Neuronal stem cell (in vitro differentiated cells): ENCODE data around the gene KCNK10.

Source experiments
- DNase-seq: peaks from one replicate; pipeline ENCODE4 v3.0.0-alpha.2; 2013; ENCODE audit warnings: low spot score
- H2AFZ ChIP-seq: one replicate; pipeline ENCODE4 v1.6.1; 2013; ENCODE audit warnings: mild to moderate bottlenecking, low read length, inconsistent platforms
- H2AK5ac ChIP-seq: 2 replicates; pipeline ENCODE4 v1.6.1; 2013; ENCODE audit warnings: low read depth, mild to moderate bottlenecking, inconsistent platforms, low read length, moderate library complexity, mixed read lengths
- H2BK120ac ChIP-seq: 2 replicates; pipeline ENCODE4 v1.6.1; 2013; ENCODE audit warnings: low read depth, mild to moderate bottlenecking, inconsistent platforms, low read length, moderate library complexity, mixed read lengths
- H2BK12ac ChIP-seq: one replicate; pipeline ENCODE4 v1.6.1; 2013; ENCODE audit warnings: low read length, inconsistent platforms
- H2BK15ac ChIP-seq: 2 replicates; pipeline ENCODE4 v1.6.1; 2013; ENCODE audit warnings: mild to moderate bottlenecking, low read length, inconsistent platforms, mixed read lengths
- H2BK5ac ChIP-seq: one replicate; pipeline ENCODE4 v1.6.1; 2013; ENCODE audit warnings: inconsistent platforms, mild to moderate bottlenecking, low read length, moderate library complexity
- H3K14ac ChIP-seq: one replicate; pipeline ENCODE4 v1.6.1; 2013; ENCODE audit warnings: low read length, inconsistent platforms
- H3K18ac ChIP-seq: 2 replicates; pipeline ENCODE4 v1.6.1; 2013; ENCODE audit warnings: low read length, inconsistent platforms
- H3K23ac ChIP-seq: 2 replicates; pipeline ENCODE4 v1.6.1; 2013; ENCODE audit warnings: low read depth, mild to moderate bottlenecking, mixed read lengths, low read length, inconsistent platforms; ENCODE audit not compliant: poor library complexity
- H3K27ac ChIP-seq: replicated peaks from 3 replicates; pipeline ENCODE4 v1.5.1; 2013; ENCODE audit warnings: low read length, inconsistent platforms
- H3K27me3 ChIP-seq, 3 experiments: 2 replicates each; pipeline ENCODE4 v1.6.1; 2013; ENCODE audit warnings: low read length in 3 of 3, mild to moderate bottlenecking in 2 of 3, inconsistent platforms in 1 of 3, low read depth in 1 of 3, mixed read lengths in 1 of 3, moderate library complexity in 1 of 3; ENCODE audit not compliant: control insufficient read depth in 3 of 3, insufficient read depth in 3 of 3
- H3K36me3 ChIP-seq, 2 donors: replicated peaks in 1 of 2; 2 replicates each; pipeline ENCODE4 v1.6.1; 2013; ENCODE audit warnings: low read length in 2 of 2; ENCODE audit not compliant: control insufficient read depth in 2 of 2, insufficient read depth in 2 of 2
- H3K4ac ChIP-seq: 2 replicates; pipeline ENCODE4 v1.6.1; 2013; ENCODE audit warnings: inconsistent platforms, mild to moderate bottlenecking, low read length, moderate library complexity
- H3K4me1 ChIP-seq, 2 donors: 1 replicate in 1 of 2; 2 replicates in 1 of 2; pipeline ENCODE4 v1.6.1; 2013; ENCODE audit warnings: low read length in 2 of 2, low read depth in 1 of 2; ENCODE audit not compliant: control insufficient read depth in 2 of 2, insufficient read depth in 1 of 2
- H3K4me2 ChIP-seq: one replicate; pipeline ENCODE4 v1.6.1; 2013; ENCODE audit warnings: mild to moderate bottlenecking, low read length, inconsistent platforms; ENCODE audit not compliant: insufficient read depth, poor library complexity, severe bottlenecking
- H3K4me3 ChIP-seq, 2 donors: 2 replicates each; pipeline ENCODE4 v1.5.1; 2013; ENCODE audit warnings: low read length in 2 of 2, mild to moderate bottlenecking in 2 of 2, inconsistent platforms in 1 of 2, moderate library complexity in 1 of 2
- H3K79me1 ChIP-seq: one replicate; pipeline ENCODE4 v1.6.1; 2013; ENCODE audit warnings: low read depth, mild to moderate bottlenecking, inconsistent platforms, low read length, moderate library complexity
- H3K9ac ChIP-seq: one replicate; pipeline ENCODE4 v1.6.1; 2013; ENCODE audit warnings: mild to moderate bottlenecking, low read depth, low read length, inconsistent platforms; ENCODE audit not compliant: poor library complexity
- H3K9me3 ChIP-seq, 2 donors: replicated peaks in 1 of 2; 2 replicates each; pipeline versions ENCODE3 to v1.6.1; 2013; ENCODE audit warnings: low read length in 2 of 2, mild to moderate bottlenecking in 2 of 2, inconsistent platforms in 1 of 2, low read depth in 1 of 2, mixed read lengths in 1 of 2, moderate library complexity in 1 of 2; ENCODE audit not compliant: control insufficient read depth in 2 of 2, insufficient read depth in 1 of 2
- H4K8ac ChIP-seq: one replicate; pipeline ENCODE4 v1.6.1; 2013; ENCODE audit warnings: low read depth, mild to moderate bottlenecking, inconsistent platforms, low read length, moderate library complexity
- H4K91ac ChIP-seq: one replicate; pipeline ENCODE4 v1.6.1; 2013; ENCODE audit warnings: low read length, low read depth, mild to moderate bottlenecking, inconsistent platforms; ENCODE audit not compliant: poor library complexity
- WGBS, 2 donors: extraction: QIAGEN DNeasy Blood & Tissue Kit; methylation state at CpG; one replicate each; pipeline ENCODE4 v1.1.7; 2013; ENCODE audit warnings: missing lambda C conversion rate in 2 of 2, mixed read lengths in 1 of 2; ENCODE audit not compliant: insufficient read length in 2 of 2, insufficient replicate concordance in 1 of 2; ENCODE audit errors: extremely low coverage in 2 of 2; 5-methylcytosine and 5-hydroxymethylcytosine counted together

Gene KCNK10

GRCh38 chr14:88208858-88209257 is 114.2 kb downstream of the KCNK10 start:
- no peaks in the 10 kb centered on the region for H3K9me3 ChIP-seq
- H3K18ac ChIP-seq = no peak overlapping the region
- peaks cover 0 to 3% of the 10 kb centered on the region in 2 donors for H3K36me3 ChIP-seq
- H3K23ac ChIP-seq = no peak overlapping the region
- H3K79me1 ChIP-seq = no peaks in the 10 kb centered on the region
- H2BK15ac ChIP-seq = no peak overlapping the region
- H3K27ac ChIP-seq = no peak overlapping the region
- no CpG with 5 or more reads among the region's 5 CpGs for WGBS, 2 donors
- no peak overlapping the region for H3K14ac ChIP-seq
- H2BK12ac ChIP-seq = no peak overlapping the region
- H3K27me3 ChIP-seq = no peaks in the 10 kb centered on the region
- no peak overlapping the region for H3K9ac ChIP-seq
- no peak overlapping the region for H3K4me2 ChIP-seq
- no peak overlapping the region for H2BK120ac ChIP-seq
- no peak overlapping the region for H2AK5ac ChIP-seq
- no peak overlapping the region for H3K4me3 ChIP-seq
- H4K8ac ChIP-seq = no peak overlapping the region
- H3K4ac ChIP-seq = no peak overlapping the region
- H4K91ac ChIP-seq = no peak overlapping the region
- no peak overlapping the region for H2BK5ac ChIP-seq
- no peak overlapping the region for H2AFZ ChIP-seq
- peaks cover 0 to 9% of the 10 kb centered on the region in 2 donors for H3K4me1 ChIP-seq
- DNase-seq = no peak

GRCh38 chr14:88204221-88204620 is 118.8 kb downstream of the KCNK10 start:
- H3K27ac ChIP-seq = no peak overlapping the region
- no peak overlapping the region for H3K23ac ChIP-seq
- H2BK5ac ChIP-seq = no peak overlapping the region
- H3K4me1 ChIP-seq = peaks cover 0 to 4% of the 10 kb centered on the region in 2 donors
- H4K8ac ChIP-seq = no peak overlapping the region
- no peak overlapping the region for H3K4me3 ChIP-seq
- H3K9ac ChIP-seq = no peak overlapping the region
- H3K18ac ChIP-seq = peak overlapping the region; percentile 36
- H3K9me3 ChIP-seq = no peaks in the 10 kb centered on the region
- H2BK12ac ChIP-seq = no peak overlapping the region
- H3K4me2 ChIP-seq = no peak overlapping the region
- H4K91ac ChIP-seq = no peak overlapping the region
- H3K36me3 ChIP-seq = no peaks in the 10 kb centered on the region
- H3K79me1 ChIP-seq = no peaks in the 10 kb centered on the region
- H2BK15ac ChIP-seq = no peak overlapping the region
- no CpG with 5 or more reads among the region's 4 CpGs for WGBS, 2 donors
- H3K27me3 ChIP-seq = no peaks in the 10 kb centered on the region
- H2BK120ac ChIP-seq = no peak overlapping the region
- no peak overlapping the region for H3K14ac ChIP-seq
- no peak overlapping the region for H2AK5ac ChIP-seq
- no peak for DNase-seq
- H3K4ac ChIP-seq = no peak overlapping the region
- H2AFZ ChIP-seq = no peak overlapping the region

- Histone ChIP-seq H3K4me3 (no peak overlapping the region), H2BK12ac (no peak overlapping the region), H2BK15ac (no peak overlapping the region), H3K4me1 (peaks cover 0 to 5% of the 10 kb centered on the region in 2 donors), H3K14ac (no peak overlapping the region), H3K4me2 (no peak overlapping the region), H3K27me3 (no peaks in the 10 kb centered on the region), H4K91ac (no peak overlapping the region), H3K4ac (no peak overlapping the region), H2AK5ac (no peak overlapping the region), H3K23ac (no peak overlapping the region), H3K9me3 (no peaks in the 10 kb centered on the region), H2BK5ac (no peak overlapping the region), H3K27ac (no peak overlapping the region), H3K36me3 (no peaks in the 10 kb centered on the region), H2AFZ (no peak overlapping the region), H3K79me1 (no peaks in the 10 kb centered on the region), H3K9ac (no peak overlapping the region), H3K18ac (no peak overlapping the region), H2BK120ac (no peak overlapping the region), H4K8ac (no peak overlapping the region)
- WGBS, 2 donors = no CpG with 5 or more reads among the region's 3 CpGs
- DNase-seq = no peak
Observed at GRCh38 chr14:88203291-88203690, 119.8 kb downstream of the KCNK10 start.

GRCh38 chr14:88202286-88202685 is 120.8 kb downstream of the KCNK10 start:
- Histone ChIP-seq H3K79me1 (no peaks in the 10 kb centered on the region), H3K23ac (no peak overlapping the region), H4K91ac (no peak overlapping the region), H3K9ac (peak overlapping the region; percentile 3), H2BK15ac (no peak overlapping the region), H3K27ac (no peak overlapping the region), H3K27me3 (no peaks in the 10 kb centered on the region), H3K9me3 (no peaks in the 10 kb centered on the region), H4K8ac (no peak overlapping the region), H3K4me2 (no peak overlapping the region), H2BK12ac (no peak overlapping the region), H2BK120ac (no peak overlapping the region), H3K4me3 (no peak overlapping the region), H2BK5ac (no peak overlapping the region), H2AK5ac (no peak overlapping the region), H3K4me1 (peaks cover 0 to 11% of the 10 kb centered on the region in 2 donors), H2AFZ (no peak overlapping the region), H3K36me3 (no peaks in the 10 kb centered on the region), H3K18ac (no peak overlapping the region), H3K14ac (no peak overlapping the region), H3K4ac (no peak overlapping the region)
- no CpG with 5 or more reads among the region's 4 CpGs for WGBS, 2 donors
- no peak for DNase-seq
